Gastrocnemius medialis (tissue), 4 donors: ENCODE measurements around the gene MYO1F. TPM values are rescaled to one million over a fixed set of nuclear protein-coding genes. Genes with fewer than 3 reads are reported as not detected.

Source experiments
- ATAC-seq, 2 donors: fragments of 150-250 bp; one replicate each; pipeline ENCODE4 v1.9.1; 2016
- DNase-seq, 2 donors: peaks; one replicate each; pipeline ENCODE4 v3.0.0-alpha.2; 2019
- H3K27ac ChIP-seq, 4 donors: fragments of 200-600 bp; sonication (generic); 1 replicate in 1 of 4; 2 replicates in 3 of 4; pipeline ENCODE4 v1.5.1; 2016 to 2018; ENCODE audit warnings: mild to moderate bottlenecking in 2 of 4, moderate library complexity in 1 of 4
- H3K27me3 ChIP-seq, 3 donors: fragments of 200-600 bp; sonication (generic) in 2 of 3; 1 replicate in 1 of 3; 2 replicates in 2 of 3; pipeline versions ENCODE4 v1.5.1 to v1.6.0; 2016 to 2019; ENCODE audit warnings: mild to moderate bottlenecking in 1 of 3, moderate library complexity in 1 of 3
- H3K36me3 ChIP-seq, 2 donors: fragments of 200-600 bp; sonication (generic) in 1 of 2; one replicate each; pipeline ENCODE4 v1.5.1; 2017 to 2018
- H3K4me1 ChIP-seq, 2 donors: fragments of 200-600 bp; sonication (generic) in 1 of 2; one replicate each; pipeline ENCODE4 v1.5.1; 2016 to 2017; ENCODE audit warnings: mild to moderate bottlenecking in 2 of 2
- H3K4me3 ChIP-seq, 4 donors: fragments of 200-600 bp; sonication (generic) in 3 of 4; 1 replicate in 1 of 4; 2 replicates in 3 of 4; pipeline ENCODE4 v1.5.1; 2016 to 2019; ENCODE audit warnings: mild to moderate bottlenecking in 2 of 4
- H3K9me3 ChIP-seq, 3 donors: fragments of 200-600 bp; sonication (generic) in 2 of 3; 1 replicate in 1 of 3; 2 replicates in 2 of 3; pipeline ENCODE4 v1.5.1; 2016 to 2019
- POLR2A ChIP-seq, 2 donors: fragments of 450-650 bp; IDR thresholded peaks; one replicate each; pipeline ENCODE4 v1.6.1; 2017; ENCODE audit warnings: antibody characterized with exemption in 2 of 2, mild to moderate bottlenecking in 2 of 2, moderate library complexity in 2 of 2
- in situ Hi-C, 4 donors: fragments of 200-750 bp; cut with MboI; loops; one replicate each; pipeline versions ENCODE4 v1.15.0 to v1.8.0; 2017; ENCODE audit warnings: low sequenced_read_pairs in 4 of 4
- intact Hi-C: fragments of 100-400 bp; cut with DNase I; formaldehyde crosslinking; loops from one replicate; pipeline ENCODE4 v1.15.1; 2023; ENCODE audit warnings: low total_unique reads
- total RNA-seq, 4 donors: library from RNA; depleted of rRNA; stranded (reverse); fragments of >200 nt; gene quantifications; one replicate each; pipeline versions ENCODE4 v1.1.0 to v1.2.3, GENCODE V29; 2016
- TF ChIP-seq, protein P1 (sequence below), 5 experiments: fragments of 450-650 bp in 3 of 5; fragments of 200-600 bp in 2 of 5; sonication (generic) in 2 of 5; IDR thresholded peaks in 4 of 5; conservative IDR thresholded peaks in 1 of 5; 1 replicate in 4 of 5; 2 replicates in 1 of 5; pipeline ENCODE4 v1.5.1; 2016 to 2019; ENCODE audit warnings: antibody characterized with exemption in 5 of 5, mild to moderate bottlenecking in 3 of 5, moderate library complexity in 3 of 5

MYO1F gene
- total RNA-seq, 4 donors from 2014 or later: 0.24 to 4.0 (median 1.8) TPM

- Histone ChIP-seq H3K36me3 (no peaks in the 10 kb centered on the region), H3K4me3 (no peak overlapping the region), H3K9me3 (no peaks in the 10 kb centered on the region), H3K27ac (no peak overlapping the region), H3K4me1 (no peaks in the 10 kb centered on the region), H3K27me3 (no peaks in the 10 kb centered on the region)
- DNase-seq (no peak), ATAC-seq (no peak)
- intact Hi-C loops (no loop called here), in situ Hi-C loops (no loop called here)
- TF ChIP-seq, protein P1, sequence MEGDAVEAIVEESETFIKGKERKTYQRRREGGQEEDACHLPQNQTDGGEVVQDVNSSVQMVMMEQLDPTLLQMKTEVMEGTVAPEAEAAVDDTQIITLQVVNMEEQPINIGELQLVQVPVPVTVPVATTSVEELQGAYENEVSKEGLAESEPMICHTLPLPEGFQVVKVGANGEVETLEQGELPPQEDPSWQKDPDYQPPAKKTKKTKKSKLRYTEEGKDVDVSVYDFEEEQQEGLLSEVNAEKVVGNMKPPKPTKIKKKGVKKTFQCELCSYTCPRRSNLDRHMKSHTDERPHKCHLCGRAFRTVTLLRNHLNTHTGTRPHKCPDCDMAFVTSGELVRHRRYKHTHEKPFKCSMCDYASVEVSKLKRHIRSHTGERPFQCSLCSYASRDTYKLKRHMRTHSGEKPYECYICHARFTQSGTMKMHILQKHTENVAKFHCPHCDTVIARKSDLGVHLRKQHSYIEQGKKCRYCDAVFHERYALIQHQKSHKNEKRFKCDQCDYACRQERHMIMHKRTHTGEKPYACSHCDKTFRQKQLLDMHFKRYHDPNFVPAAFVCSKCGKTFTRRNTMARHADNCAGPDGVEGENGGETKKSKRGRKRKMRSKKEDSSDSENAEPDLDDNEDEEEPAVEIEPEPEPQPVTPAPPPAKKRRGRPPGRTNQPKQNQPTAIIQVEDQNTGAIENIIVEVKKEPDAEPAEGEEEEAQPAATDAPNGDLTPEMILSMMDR (IDR thresholded peaks at IDR 0.05 in 4 of 5, conservative IDR thresholded peaks at IDR 0.05 in 1 of 5): no peak
- TF ChIP-seq POLR2A (IDR thresholded peaks at IDR 0.05): no peak
These were observed 78.0 kb downstream of the MYO1F start for GRCh38 chr19:8499048-8499833.

DNA sequence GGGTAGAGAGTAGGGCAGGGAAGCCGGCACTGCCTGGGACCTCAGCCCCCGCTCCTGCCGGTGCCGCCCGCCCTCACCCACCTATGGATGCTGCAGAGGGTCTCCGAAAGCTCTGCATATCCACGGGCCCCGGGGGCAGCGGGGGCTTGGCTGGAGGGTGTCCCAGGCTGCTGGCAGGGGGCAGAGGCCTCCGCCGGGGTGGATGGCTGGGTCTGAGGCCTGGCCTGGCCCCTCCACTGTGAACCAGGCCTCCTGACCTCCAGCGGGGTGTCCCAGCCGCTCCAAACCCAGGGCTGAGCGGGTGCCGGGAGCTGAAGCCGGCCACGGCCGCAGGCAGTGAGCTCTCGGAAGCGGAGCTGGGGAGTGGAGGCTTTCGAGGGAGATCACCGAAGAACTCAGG is 78.9 kb downstream of the MYO1F start:
- Histone ChIP-seq H3K27me3 (no peaks in the 10 kb centered on the region), H3K4me3 (no peak overlapping the region), H3K36me3 (no peaks in the 10 kb centered on the region), H3K27ac (no peak overlapping the region), H3K9me3 (no peaks in the 10 kb centered on the region), H3K4me1 (no peaks in the 10 kb centered on the region)
- ATAC-seq: no peak
- DNase-seq: no peak
- intact Hi-C loops: no loop called here
- TF ChIP-seq, protein P1 (IDR thresholded peaks at IDR 0.05 in 4 of 5, conservative IDR thresholded peaks at IDR 0.05 in 1 of 5): no peak
- TF ChIP-seq POLR2A (IDR thresholded peaks at IDR 0.05): no peak
- in situ Hi-C loops: no loop called here

- H3K36me3 ChIP-seq: peaks cover 0 to 5% of the 10 kb centered on the region in 2 donors
- DNase-seq (no peak), ATAC-seq (no peak)
- H3K27me3 ChIP-seq: no peaks in the 10 kb centered on the region
- no peaks in the 10 kb centered on the region for H3K4me1 ChIP-seq
- H3K4me3 ChIP-seq: no peak overlapping the region
- H3K9me3 ChIP-seq: no peaks in the 10 kb centered on the region
- no peak overlapping the region for H3K27ac ChIP-seq
- intact Hi-C loops (no loop called here), in situ Hi-C loops (no loop called here)
- TF ChIP-seq, protein P1 (IDR thresholded peaks at IDR 0.05 in 4 of 5, conservative IDR thresholded peaks at IDR 0.05 in 1 of 5): no peak
- no peak for TF ChIP-seq POLR2A (IDR thresholded peaks at IDR 0.05)
These were observed 83.1 kb downstream of the MYO1F start for GRCh38 chr19:8494158-8494557.

- H3K27ac ChIP-seq: no peak overlapping the region
- no peaks in the 10 kb centered on the region for H3K4me1 ChIP-seq
- no peak overlapping the region for H3K4me3 ChIP-seq
- intact Hi-C loops: no loop called here
- H3K9me3 ChIP-seq: no peaks in the 10 kb centered on the region
- no peak for DNase-seq
- no peak for ATAC-seq
- TF ChIP-seq POLR2A (IDR thresholded peaks at IDR 0.05): no peak
- TF ChIP-seq, protein P1 (IDR thresholded peaks at IDR 0.05 in 4 of 5, conservative IDR thresholded peaks at IDR 0.05 in 1 of 5): no peak
- H3K27me3 ChIP-seq: no peaks in the 10 kb centered on the region
- in situ Hi-C loops: no loop called here
- H3K36me3 ChIP-seq: peaks cover 0 to 31% of the 10 kb centered on the region in 2 donors
These were observed 85.7 kb downstream of the MYO1F start for GRCh38 chr19:8491574-8491973.
